DND-41 (cell line): Measurements from ENCODE around the gene BSCL2.

Experiments used
- ATAC-seq: fragments of 200-7000 bp; cut with Tn5 transposase; 3 replicates; pipeline ENCODE4 v1.9.1; 2021; ENCODE audit warnings: low read depth; ENCODE audit not compliant: insufficient read depth
- DNase-seq: peaks from one replicate; pipeline ENCODE4 v3.0.0-alpha.2; 2020
- H2AFZ ChIP-seq: 2 replicates; pipeline ENCODE4 v1.6.0; 2012; ENCODE audit warnings: low read depth, low read length
- H3K27ac ChIP-seq: 2 replicates; pipeline ENCODE4 v1.5.1; 2012; ENCODE audit warnings: low read length, inconsistent platforms
- H3K27me3 ChIP-seq: fragments of 200-600 bp; sonication (generic); 2 replicates; pipeline ENCODE4 v1.6.0; 2012; ENCODE audit warnings: low read length, mild to moderate bottlenecking, inconsistent platforms; ENCODE audit not compliant: insufficient read depth, poor library complexity
- H3K36me3 ChIP-seq: 2 replicates; pipeline ENCODE4 v1.5.1; 2012; ENCODE audit warnings: low read length, inconsistent platforms; ENCODE audit not compliant: insufficient read depth
- H3K4me1 ChIP-seq: 2 replicates; pipeline ENCODE4 v1.5.1; 2012; ENCODE audit warnings: mild to moderate bottlenecking, low read length; ENCODE audit not compliant: insufficient read depth
- H3K4me2 ChIP-seq: 2 replicates; pipeline ENCODE4 v1.6.0; 2012; ENCODE audit warnings: mild to moderate bottlenecking, moderate library complexity, low read length, inconsistent platforms; ENCODE audit not compliant: insufficient read depth
- H3K4me3 ChIP-seq, 2 experiments: fragments of 200-600 bp in 1 of 2; shearing (Covaris generic) in 1 of 2; 2 replicates each; pipeline ENCODE4 v1.5.1; 2012 to 2016; ENCODE audit warnings: inconsistent platforms in 2 of 2, low read length in 2 of 2, mild to moderate bottlenecking in 2 of 2, low read depth in 1 of 2, moderate library complexity in 1 of 2
- H3K79me2 ChIP-seq: 2 replicates; pipeline ENCODE4 v1.6.0; 2012; ENCODE audit warnings: low read length, inconsistent platforms; ENCODE audit not compliant: insufficient read depth
- H3K9ac ChIP-seq: 2 replicates; pipeline ENCODE4 v1.6.0; 2012; ENCODE audit warnings: low read depth, mild to moderate bottlenecking, inconsistent platforms, low read length, moderate library complexity
- H3K9me3 ChIP-seq: 2 replicates; pipeline ENCODE4 v1.5.1; 2012; ENCODE audit warnings: low read length, moderate library complexity, mild to moderate bottlenecking, inconsistent platforms; ENCODE audit not compliant: insufficient read depth, severe bottlenecking
- H4K20me1 ChIP-seq: 2 replicates; pipeline ENCODE4 v1.6.0; 2012; ENCODE audit warnings: low read length; ENCODE audit not compliant: insufficient read depth
- CTCF ChIP-seq: IDR thresholded peaks from 2 replicates; pipeline ENCODE4 v1.5.1; 2012; ENCODE audit warnings: borderline replicate concordance, low read length, moderate library complexity, mild to moderate bottlenecking; ENCODE audit not compliant: poor library complexity, severe bottlenecking; ENCODE audit errors: extremely low read depth
- EZH2 ChIP-seq: IDR thresholded peaks from 3 replicates; pipeline ENCODE4 v1.6.1; 2012; ENCODE audit warnings: borderline replicate concordance, low read depth, mild to moderate bottlenecking, moderate library complexity, low read length, inconsistent platforms; ENCODE audit not compliant: severe bottlenecking

The BSCL2 gene

GRCh38 chr11:62648967-62649364, 58.3 kb downstream of the BSCL2 start:
- Histone ChIP-seq H3K27me3 (no peaks in the 10 kb centered on the region), H3K9me3 (no peaks in the 10 kb centered on the region), H3K36me3 (peaks cover 38% of the 10 kb centered on the region), H3K9ac (no peak overlapping the region), H4K20me1 (peaks cover 12% of the 10 kb centered on the region), H3K4me3 (no peak overlapping the region), H3K4me1 (peaks cover 54% of the 10 kb centered on the region), H2AFZ (no peak overlapping the region), H3K4me2 (no peak overlapping the region), H3K27ac (no peak overlapping the region), H3K79me2 (peaks cover 72% of the 10 kb centered on the region)
- DNase-seq (no peak), ATAC-seq (no peak)
- no peak for TF ChIP-seq EZH2
- TF ChIP-seq CTCF, result no peak

- H4K20me1 ChIP-seq, result peaks cover 12% of the 10 kb centered on the region
- H3K4me2 ChIP-seq, result no peak overlapping the region
- H2AFZ ChIP-seq, result no peak overlapping the region
- peaks cover 78% of the 10 kb centered on the region for H3K79me2 ChIP-seq
- peaks cover 43% of the 10 kb centered on the region for H3K36me3 ChIP-seq
- no peaks in the 10 kb centered on the region for H3K27me3 ChIP-seq
- DNase-seq (no peak), ATAC-seq (no peak)
- peak overlapping the region; percentile 43 for H3K9ac ChIP-seq
- H3K27ac ChIP-seq, result peak overlapping the region; percentile 2; the same call in 1 of the 2 replicates
- H3K4me3 ChIP-seq, result no peak overlapping the region
- peaks cover 53% of the 10 kb centered on the region for H3K4me1 ChIP-seq
- no peaks in the 10 kb centered on the region for H3K9me3 ChIP-seq
- no peak for TF ChIP-seq EZH2
- no peak for TF ChIP-seq CTCF
These were observed 58.8 kb downstream of the BSCL2 start for GRCh38 chr11:62648185-62648966.

- H3K27me3 ChIP-seq, result no peaks in the 10 kb centered on the region
- no peak overlapping the region for H2AFZ ChIP-seq
- H3K9me3 ChIP-seq, result no peaks in the 10 kb centered on the region
- peak overlapping the region; percentile 66; the same call in 1 of the 2 replicates for H3K27ac ChIP-seq
- ATAC-seq (no peak), DNase-seq (no peak)
- H3K4me1 ChIP-seq, result peaks cover 51% of the 10 kb centered on the region
- peaks cover 81% of the 10 kb centered on the region for H3K79me2 ChIP-seq
- TF ChIP-seq EZH2 (no peak), CTCF (no peak)
- H3K4me3 ChIP-seq, result no peak overlapping the region
- peaks cover 14% of the 10 kb centered on the region for H4K20me1 ChIP-seq
- peaks cover 48% of the 10 kb centered on the region for H3K36me3 ChIP-seq
- H3K4me2 ChIP-seq, result peak overlapping the region; percentile 70
- peak overlapping the region; percentile 43 for H3K9ac ChIP-seq
These were observed 59.6 kb downstream of the BSCL2 start for GRCh38 chr11:62647609-62648005.
